IPS-NIHi11 (cell line): ENCODE measurements around the gene RINT1.
"Not testable (repeated sequence)": the region's sequence is repeated elsewhere in the genome, so short reads cannot be mapped to it uniquely, and the experiment has no call there.

Source experiments
- DNase-seq: peaks from one replicate; pipeline ENCODE4 v3.0.0; 2012; ENCODE audit warnings: mixed read lengths, low spot score

The RINT1 gene

GRCh38 chr7:105531792-105532671, at the start of gene RINT1:
TSS of gene RINT1 (plus strand) at chr7:105532201. CDS start at chr7:105532316, 115 bp downstream.
- DNase-seq = peak; percentile 92

GRCh38 chr7:105487579-105488571, 44.1 kb upstream of the RINT1 start:
- no peak for DNase-seq

GRCh38 chr7:105489409-105489808, 42.6 kb upstream of the RINT1 start:
- no peak for DNase-seq

GRCh38 chr7:105493196-105493922, 38.6 kb upstream of the RINT1 start:
- DNase-seq = no peak

- DNase-seq = no peak
Observed at GRCh38 chr7:105493923-105494315, 38.1 kb upstream of the RINT1 start.

GRCh38 chr7:105496521-105496920, 35.5 kb upstream of the RINT1 start:
- no peak for DNase-seq

- DNase-seq = no peak
Observed at GRCh38 chr7:105497016-105497415, 35.0 kb upstream of the RINT1 start.

GRCh38 chr7:105502173-105502572, 29.8 kb upstream of the RINT1 start:
- DNase-seq = no peak

GRCh38 chr7:105512415-105512814, 19.6 kb upstream of the RINT1 start:
- DNase-seq = no peak

- no peak for DNase-seq
Observed at GRCh38 chr7:105512926-105513526, 19.0 kb upstream of the RINT1 start.

GRCh38 chr7:105515610-105516009, 16.4 kb upstream of the RINT1 start:
- DNase-seq = not testable (repeated sequence)

GRCh38 chr7:105519353-105519752, 12.6 kb upstream of the RINT1 start:
- DNase-seq = no peak

- not testable (repeated sequence) for DNase-seq
Observed at GRCh38 chr7:105520620-105521019, 11.4 kb upstream of the RINT1 start.

GRCh38 chr7:105521027-105521716, 10.8 kb upstream of the RINT1 start:
- no peak for DNase-seq

GRCh38 chr7:105521717-105522463, 10.1 kb upstream of the RINT1 start, which contains the start of gene PUS7:
TSS of gene PUS7 (minus strand) at chr7:105522271. CDS start at chr7:105508512, 13,759 bp downstream.
- peak; percentile 98 for DNase-seq

GRCh38 chr7:105524423-105524822, 7.6 kb upstream of the RINT1 start:
- DNase-seq = not testable (repeated sequence)

GRCh38 chr7:105524840-105525239, 7.2 kb upstream of the RINT1 start:
- no peak for DNase-seq

GRCh38 chr7:105527737-105528136, 4.3 kb upstream of the RINT1 start:
- not testable (repeated sequence) for DNase-seq

GRCh38 chr7:105530126-105530525, 1.9 kb upstream of the RINT1 start:
- no peak for DNase-seq

- DNase-seq = no peak
Observed at GRCh38 chr7:105530546-105530945, 1.5 kb upstream of the RINT1 start.
